ENCODE data around the gene WASF2.
A peak's percentile ranks its signal among the peaks of the same experiment; 100 is the strongest.
"Not testable (repeated sequence)": the region's sequence is repeated elsewhere in the genome, so short reads cannot be mapped to it uniquely, and the experiment has no call there.

Gene WASF2

GRCh38 chr1:27416387-27417111 lies 73.4 kb downstream of the WASF2 start:
- DNase-seq, result no peak

DNA sequence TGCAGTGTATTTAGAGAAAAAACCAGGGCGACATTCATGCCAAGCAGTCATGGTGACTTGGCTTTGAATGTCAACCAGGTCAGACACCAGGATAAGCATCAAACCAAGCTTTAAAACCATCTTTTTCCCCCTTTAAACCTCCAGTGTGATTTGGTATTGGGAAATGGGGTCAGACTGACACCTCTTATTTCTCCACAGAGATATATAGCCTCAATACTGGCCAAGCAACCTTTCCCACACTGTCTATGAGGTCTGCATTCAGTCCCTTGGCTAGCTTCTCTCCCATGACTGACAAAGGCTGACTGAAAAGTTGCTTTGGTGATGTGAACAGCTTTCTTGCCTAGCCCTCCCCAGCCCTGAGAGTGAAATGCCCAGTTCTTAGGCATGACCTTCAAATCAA lies 75.9 kb downstream of the WASF2 start:
- no peak for DNase-seq

- DNase-seq, result no peak
Observed at GRCh38 chr1:27413004-27413403, 77.0 kb downstream of the WASF2 start.

- no peak for DNase-seq
Observed at GRCh38 chr1:27412502-27412901, 77.5 kb downstream of the WASF2 start.

DNA sequence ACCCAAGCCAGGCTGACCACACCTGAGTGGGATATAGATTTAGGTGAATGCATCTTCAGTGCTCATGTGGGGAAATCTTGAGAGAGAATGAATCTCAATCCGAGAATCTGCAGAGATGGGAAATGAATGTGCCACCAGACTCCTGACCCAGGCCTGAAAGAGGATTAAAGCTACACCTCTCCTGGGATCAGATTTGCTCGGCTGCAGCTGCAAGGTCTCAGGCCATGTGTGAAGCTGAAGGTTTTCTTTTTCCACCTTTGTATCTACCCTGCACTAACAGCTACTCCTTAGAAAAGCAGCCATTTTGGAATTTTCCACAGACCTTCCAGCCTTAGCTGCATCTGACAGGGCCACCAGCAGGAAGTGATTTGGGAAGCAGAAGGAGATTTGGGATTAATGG lies 79.3 kb downstream of the WASF2 start:
- DNase-seq, result no peak

DNA sequence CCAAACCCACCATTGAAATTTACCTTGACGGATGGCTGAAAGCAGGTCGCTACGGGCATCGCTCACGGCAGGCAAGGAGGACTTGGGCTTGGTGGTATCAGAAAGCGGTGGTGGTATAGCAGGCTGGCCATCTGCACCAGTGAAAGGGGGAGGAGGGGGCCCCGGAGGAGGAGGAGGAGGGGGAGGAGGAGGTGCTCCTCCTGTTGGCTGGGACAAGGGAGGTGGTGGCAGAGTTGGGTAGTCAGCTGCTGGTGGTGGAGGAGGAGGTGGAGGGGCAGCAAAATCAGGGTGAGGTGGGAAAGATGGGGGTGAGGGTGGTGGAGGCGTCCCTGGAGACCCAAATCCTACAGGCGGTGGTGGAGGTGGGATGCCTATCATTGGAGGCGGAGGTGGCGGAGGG lies 80.3 kb downstream of the WASF2 start:
- DNase-seq, result no peak

- DNase-seq, result no peak
Observed at GRCh38 chr1:27408151-27408550, 81.8 kb downstream of the WASF2 start.

GRCh38 chr1:27406791-27407190 lies 83.2 kb downstream of the WASF2 start:
- DNase-seq, result not testable (repeated sequence)

DNA sequence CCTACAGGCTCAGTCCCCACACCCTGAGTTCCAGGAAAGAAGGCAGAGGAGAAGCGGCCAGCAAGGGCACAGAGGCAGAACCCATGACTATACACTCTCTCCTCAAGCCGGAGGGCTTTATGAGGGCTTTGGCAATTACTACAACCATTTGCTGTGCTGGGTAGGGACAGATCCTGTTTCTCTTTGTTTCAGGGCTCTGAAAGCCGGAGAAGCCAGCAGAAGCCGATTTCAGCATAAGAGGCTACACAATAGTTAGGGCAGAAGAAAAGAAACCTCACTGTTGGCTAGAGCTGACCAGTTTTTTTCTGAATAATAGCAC lies 83.6 kb downstream of the WASF2 start:
- no peak for DNase-seq

GRCh38 chr1:27405598-27406361 lies 84.2 kb downstream of the WASF2 start:
- not testable (repeated sequence) for DNase-seq

- DNase-seq, result no peak
Observed at GRCh38 chr1:27405074-27405473, 84.9 kb downstream of the WASF2 start.

- no peak for DNase-seq
Observed at GRCh38 chr1:27403931-27404330, 86.0 kb downstream of the WASF2 start.

DNA sequence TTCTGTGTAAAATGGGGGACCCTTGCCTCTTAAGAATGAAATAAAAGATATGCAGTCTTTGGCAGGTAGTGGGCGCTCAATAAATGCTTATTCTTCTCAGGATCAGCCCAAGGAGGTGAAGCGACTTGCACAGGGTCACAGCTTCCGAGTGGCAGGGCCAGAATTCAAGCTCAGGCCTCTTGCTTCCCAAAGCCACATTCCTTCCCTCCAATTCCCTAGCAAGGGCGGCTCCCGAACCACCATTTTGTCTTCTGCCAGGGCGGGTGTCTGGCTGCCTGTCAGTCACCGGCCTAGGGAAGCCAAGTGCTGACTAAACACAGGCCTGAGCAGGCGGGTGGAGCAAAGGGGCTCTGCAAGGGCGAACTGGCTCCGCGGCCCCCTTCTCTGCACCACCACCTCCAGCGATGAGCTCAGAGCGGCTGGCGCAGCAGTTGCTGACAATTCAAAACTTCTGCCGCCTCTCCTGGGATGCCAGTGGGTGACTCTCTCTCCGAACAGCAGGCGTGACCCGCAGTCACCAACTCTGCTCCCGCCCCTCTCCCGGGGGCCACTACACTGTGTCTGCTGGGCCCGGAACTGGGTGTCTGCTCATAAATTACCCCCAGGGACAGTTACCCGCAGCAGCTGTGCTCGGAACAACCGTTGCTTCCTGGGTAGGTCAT lies 86.8 kb downstream of the WASF2 start:
- DNase-seq, result no peak

GRCh38 chr1:27402349-27402754 lies 87.6 kb downstream of the WASF2 start:
- no peak for DNase-seq

- DNase-seq, result no peak
Observed at GRCh38 chr1:27400963-27401341, 89.0 kb downstream of the WASF2 start.

DNA sequence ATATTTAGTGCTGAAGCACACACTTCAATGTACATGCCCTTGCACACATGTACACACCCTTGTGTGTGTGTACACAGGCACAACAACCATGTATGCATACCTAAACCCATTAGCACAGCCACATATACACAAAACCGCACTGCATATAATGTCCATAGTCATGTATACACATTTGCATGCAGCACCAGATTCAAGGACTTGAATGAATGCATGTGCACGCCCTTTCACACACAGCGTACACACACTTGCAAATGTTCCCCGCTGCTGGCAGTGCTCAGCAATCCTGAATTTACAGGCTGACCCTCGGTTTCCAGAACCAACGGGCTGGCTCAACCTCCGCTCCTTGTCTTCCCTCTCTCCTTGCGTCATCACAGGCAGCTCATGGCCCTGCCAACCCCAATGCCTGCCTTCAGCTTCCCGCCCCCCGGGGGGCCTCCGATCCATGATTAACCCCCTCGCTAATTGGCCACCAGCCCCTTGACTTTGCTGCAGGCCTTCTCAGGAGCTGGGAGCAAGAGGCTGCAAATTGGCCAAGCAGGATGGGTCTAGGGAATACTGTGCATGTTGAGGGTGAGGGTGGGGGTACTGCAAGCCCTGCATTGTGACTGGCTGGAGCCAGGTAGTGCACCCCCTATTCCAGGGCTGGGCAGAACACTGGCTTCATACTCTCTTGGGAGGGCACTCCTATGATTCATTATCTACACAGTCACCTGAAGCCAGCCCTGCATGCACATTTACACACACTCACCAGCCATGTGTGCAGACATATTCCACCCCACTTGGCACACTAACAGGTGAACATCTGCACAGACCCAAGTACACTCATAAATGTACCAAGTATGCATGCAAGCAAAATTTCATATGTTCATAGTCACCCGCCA lies 89.6 kb downstream of the WASF2 start:
- no peak for DNase-seq

DNA sequence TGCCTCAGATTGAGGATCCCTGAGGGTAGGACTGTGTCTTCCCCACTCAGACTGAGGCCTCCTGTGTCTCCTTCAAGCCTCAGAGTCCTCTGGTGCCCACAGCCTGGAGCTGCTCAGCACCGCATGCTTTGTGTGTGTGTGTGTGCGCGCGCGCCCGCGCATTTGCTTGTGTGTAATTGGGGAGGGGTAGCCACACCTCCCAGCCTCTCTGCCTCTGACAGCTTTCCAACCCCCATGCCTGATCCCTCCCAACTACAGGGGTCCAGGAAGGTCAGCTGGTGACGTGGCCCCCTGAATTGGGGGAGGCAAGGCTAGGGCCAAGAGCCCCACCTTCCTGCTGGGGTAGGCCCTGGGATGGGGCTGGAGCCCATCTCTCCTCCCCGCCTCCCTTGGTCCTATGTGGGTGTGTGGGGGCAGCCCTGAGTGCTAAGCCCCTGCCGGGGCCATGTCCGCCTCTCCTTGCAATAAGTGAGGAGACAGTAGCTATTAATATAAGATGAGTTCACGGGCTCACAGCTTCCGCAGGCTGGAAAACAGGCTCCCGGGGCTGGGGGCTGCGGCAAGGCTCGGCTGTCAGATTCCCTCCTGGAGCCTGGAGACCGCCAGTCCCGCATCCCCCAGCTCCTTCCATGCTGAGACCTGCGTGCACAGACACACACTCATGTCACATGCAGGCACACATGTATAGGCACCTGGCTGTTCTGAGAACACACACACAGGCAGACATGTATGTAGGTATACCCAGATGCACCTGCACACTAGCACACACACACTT lies 90.5 kb downstream of the WASF2 start:
- DNase-seq, result no peak

GRCh38 chr1:27398405-27399149 lies 91.4 kb downstream of the WASF2 start:
- no peak for DNase-seq

- DNase-seq, result no peak
Observed at GRCh38 chr1:27397749-27398148, 92.2 kb downstream of the WASF2 start.

DNA sequence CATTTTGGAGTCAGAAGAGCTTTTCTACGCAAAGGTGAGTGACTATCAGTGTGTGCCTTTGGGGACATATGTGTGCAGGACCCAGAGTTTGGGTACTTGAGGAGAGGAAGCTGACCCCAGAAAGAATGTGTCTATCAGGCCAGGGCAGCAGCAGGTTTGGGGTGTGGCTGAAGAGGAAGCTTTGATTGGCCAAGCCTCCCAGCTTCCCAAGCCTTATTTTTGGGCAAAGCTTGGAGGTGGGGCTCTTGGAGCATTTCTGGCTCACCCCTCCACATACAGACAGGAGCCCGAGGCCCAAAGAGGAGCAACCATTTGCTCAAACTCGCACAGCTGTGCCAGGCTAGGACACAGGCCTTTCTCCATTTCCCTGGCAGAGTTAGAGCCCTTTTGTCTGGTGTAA lies 92.9 kb downstream of the WASF2 start:
- no peak for DNase-seq

GRCh38 chr1:27395441-27396195 lies 94.3 kb downstream of the WASF2 start:
- DNase-seq, result peak; percentile 70
